GM18499 (cell line): Measurements from ENCODE around the gene PPP1R13B.

ENCODE experiments used
- ATAC-seq: cut with Tn5 transposase; IDR thresholded peaks from one replicate; pipeline ENCODE4 v1.9.1; 2021; ENCODE audit warnings: moderate number of reproducible peaks; ENCODE audit not compliant: insufficient read depth, unreplicated experiment

Gene PPP1R13B

DNA sequence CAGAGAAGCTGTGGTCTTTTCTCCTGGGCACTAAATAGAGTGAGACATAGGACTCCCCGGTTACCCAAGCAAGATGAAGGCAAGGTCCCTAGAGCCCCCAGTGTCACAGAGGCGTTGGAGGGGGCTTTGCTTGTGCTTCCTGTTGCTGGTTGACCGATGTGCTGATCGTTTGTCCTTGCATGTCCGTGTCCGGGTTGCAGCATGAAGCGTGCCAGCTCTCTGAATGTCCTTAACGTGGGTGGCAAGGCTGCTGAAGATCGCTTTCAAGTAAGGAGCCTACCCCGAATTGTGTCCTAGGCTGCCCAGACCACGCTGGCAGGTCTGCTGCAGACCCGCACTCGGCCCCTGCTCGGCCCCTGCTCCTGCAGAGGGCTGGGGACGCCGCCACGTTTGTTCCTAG is 155.2 kb downstream of the PPP1R13B start:
- peak; percentile 14 for ATAC-seq

DNA sequence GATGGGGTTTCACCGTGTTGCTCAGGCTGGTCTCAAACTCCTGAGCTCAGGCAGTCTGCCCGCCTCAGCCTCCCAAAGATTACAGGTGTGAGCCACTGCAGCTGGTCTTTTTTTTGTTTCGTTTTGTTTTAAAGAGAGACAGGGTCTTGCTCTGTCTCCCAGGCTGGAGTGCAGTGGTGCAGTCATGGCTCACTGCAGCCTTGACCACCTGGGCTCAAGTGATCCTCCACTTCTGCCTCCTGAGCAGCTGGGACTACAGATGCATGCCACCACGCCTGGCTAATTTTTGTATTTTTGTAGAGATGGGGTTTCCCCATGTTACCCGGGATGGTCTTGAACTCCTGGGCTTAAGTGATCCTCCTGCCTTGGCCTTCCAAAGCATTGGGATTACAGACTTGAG is 155.7 kb downstream of the PPP1R13B start:
- ATAC-seq = peak; percentile 47

DNA sequence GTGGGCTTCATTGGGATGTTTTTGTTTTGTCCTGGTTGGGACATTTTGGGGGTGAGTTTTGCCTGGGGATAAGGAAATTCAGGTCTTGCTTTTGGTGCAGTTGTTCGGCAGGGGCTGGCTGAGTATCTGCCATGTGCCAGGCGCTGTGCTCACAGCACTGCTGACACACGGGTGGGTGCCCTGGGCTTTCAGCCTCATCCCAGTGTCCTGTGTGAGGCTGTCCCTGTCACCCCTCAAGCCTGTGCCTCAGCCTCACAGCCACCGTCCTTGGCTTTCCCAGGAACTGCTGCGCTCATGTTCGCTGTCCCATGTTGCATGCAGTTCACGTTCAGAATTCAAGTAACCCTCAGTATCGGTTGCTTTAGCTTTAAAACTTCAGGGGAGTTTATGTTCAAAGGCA is 157.0 kb downstream of the PPP1R13B start:
- ATAC-seq = no peak

DNA sequence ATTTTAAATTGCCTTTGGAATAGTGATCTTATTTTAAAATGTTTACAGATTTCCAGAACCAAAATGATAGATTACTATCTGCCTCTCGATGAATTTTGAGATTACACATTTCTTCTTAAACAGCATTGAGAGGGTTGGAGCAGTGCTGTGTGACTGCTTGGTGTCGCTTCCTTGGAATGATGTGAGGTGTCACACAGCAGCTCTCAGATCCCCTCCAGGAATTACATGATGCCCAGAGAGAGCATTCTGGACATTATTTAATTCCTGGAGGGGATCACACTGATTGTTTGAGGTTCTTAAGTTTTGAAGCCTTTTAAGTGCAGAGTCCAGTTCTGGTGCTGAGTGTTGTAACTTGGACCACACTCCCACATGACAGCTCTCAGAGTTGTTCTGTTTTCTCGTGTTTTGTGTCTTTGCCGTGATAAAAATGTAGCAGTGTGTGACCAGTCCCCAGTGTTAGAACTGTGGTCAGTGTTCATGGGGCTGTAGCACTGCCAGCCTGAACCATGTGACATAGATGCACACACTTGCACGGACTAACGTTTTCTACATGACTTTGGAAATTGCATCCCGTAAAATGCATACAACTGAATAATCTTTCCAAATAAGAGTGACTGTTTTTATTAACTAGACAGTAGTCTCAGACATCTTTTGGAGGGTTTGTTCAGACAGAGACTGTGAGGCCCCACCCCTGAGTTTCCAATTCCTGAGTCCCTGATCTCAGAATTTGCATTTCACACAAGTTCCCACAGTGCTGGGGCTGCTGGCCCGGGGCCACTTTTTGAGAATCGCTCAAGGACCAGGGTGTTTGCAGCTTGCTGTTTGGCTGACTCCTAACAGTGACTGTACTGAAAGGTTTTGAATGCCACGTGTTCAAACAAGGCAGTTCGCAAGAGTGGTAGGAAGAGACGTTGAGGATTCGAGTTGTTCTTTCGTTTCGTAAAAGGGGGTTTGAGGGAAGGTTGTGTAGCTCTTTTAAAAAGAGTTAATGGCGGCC is 158.2 kb downstream of the PPP1R13B start:
- ATAC-seq = no peak

DNA sequence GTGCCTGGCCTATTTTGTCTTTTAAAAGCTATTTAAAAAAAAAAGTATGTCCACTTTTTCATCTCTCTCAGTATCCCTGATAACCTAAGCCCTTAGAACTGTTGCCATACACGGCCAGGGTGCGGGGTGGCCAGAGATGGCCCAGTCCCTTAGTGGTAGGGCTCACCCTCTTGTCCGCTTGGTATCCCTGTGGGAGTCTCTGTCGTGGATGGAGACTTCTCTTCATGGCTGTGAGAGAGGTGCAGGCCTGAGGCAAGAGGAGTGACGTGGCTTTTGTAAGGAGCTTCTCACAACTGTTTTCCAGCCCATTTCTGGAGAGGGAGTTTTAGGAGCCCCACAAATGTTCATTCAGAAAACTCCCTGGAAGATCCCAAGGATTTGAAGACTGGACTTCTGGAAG is 158.9 kb downstream of the PPP1R13B start:
- no peak for ATAC-seq

DNA sequence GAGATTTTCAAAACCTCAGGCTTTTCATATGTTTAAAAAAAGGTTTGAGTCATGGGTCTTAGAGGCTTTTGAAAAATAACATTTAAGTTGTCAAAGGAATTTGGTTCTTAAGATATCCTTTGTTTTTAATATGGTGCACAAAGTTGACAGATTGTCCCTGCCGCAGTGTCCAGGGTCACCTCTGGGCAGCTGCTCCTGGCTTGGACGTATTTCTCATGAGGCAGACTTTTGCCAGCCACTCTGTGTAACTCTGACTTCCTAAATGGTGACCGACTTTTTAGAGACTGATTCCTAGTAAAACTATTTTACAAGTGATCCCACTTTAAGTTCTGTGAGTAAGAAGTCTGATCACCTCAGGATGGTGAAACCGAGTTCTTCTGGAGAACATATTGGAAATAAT is 159.7 kb downstream of the PPP1R13B start:
- no peak for ATAC-seq

DNA sequence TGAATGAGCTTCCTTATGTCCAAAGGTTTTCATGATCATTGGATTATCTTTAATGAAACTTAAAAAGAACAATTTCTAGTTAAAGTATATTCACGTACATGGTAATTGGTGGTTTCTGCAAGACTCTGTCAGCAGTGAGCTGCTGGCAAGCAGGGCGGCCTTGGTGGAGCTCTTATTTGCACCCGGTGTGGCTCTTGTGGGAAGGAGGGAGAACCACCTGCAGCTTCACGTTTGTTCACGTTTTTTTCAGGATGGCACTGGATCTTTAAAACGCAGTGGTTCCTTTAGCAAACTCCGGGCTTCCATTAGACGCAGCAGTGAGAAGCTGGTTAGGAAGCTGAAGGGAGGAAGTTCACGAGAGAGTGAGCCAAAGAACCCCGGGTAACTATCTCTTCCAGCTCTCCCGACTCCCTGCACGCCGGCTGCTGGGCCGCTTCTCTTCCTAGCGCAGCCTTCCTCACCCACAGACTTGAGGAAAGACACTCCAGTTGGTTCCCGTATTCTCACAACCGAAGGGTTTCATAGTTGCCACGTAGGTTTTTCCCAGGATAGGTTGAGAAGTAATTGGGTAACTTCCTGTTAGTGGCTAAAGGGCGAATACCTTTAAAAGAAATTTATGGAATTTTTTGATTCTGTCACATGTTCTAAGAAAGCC is 160.4 kb downstream of the PPP1R13B start:
- no peak for ATAC-seq

DNA sequence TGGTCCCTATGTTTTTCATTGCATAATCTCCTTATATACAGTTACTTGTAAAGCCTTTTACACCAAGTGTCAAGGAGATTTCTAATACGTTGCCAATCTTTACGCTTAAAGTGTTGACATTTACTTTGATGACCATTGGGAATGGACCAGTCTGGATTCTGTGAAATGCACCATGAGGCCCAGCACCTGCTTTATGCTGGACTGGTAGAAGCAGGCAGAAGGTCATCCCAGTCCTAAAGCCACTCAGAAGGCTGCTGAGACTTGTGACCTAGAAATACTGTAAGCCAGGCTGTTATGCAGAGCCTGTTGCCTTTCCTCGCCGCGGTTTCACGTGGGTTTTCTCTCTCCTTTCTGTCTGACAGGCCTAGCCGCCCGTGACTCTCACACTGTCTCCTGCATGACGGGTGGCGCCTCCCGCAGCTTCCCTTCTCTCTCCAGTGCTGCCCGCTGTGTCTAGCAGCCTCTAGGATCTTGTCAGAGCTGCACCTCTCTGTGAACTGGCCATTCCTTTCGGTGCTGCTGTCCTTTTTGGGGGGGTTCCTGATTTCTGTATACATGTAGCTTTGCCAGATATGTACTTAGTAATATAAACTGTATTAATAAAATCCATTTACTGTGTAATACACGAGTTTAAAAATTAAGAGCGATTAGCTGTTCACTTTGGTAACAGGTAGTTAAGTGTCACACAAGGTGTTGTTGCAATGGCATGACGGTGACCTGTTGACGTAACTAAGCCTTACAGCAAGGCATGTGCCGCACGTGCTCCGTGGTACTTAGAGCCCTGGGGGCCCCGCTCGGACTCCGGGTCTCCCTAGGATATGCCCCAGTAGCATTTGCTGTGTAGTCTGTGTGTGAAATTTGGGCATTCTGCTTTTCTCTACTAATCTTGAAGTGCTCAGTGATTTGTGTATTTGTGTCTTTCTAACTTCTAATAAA is 161.8 kb downstream of the PPP1R13B start:
- no peak for ATAC-seq

DNA sequence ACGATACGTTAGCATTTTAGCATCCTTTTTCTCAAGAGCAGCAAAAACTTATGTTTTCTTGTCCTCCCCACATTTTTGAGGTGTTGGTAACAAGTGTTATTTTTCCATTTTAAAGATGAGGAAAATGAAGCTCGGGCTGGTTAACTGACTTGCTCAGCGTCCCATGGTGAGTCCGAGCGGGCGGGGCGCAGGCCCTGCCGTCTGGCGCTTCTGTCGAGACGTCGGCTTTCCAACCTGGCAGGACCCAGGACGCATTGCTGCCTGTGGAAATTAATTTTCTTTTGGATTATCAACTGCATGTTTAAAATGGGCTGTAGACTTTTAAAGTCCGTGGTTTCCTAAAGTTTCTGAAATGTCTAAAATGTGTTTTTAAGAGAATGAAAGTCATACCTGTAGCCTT is 162.5 kb downstream of the PPP1R13B start:
- ATAC-seq = no peak

DNA sequence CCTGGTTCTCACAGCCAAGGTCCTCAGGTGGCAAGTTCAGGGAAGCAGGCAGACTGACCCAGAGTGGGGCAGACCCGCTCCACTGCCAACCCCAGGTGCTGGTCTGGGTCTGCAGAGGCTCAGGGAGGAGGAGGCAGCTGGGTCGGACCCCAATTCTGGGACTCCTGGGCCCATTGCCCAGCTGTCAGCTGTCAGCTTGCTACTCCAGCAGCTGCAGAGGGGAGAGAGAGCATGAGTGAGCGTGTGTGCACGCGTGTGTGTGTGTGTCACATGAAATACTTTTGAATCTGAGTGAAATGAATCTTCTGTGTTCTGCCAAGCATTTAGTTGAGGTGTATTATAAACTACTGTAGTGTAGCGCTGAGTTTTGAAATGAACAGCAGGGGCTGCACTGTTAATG is 162.9 kb downstream of the PPP1R13B start:
- ATAC-seq = no peak
